ENCODE data around the gene SLC2A13.

SLC2A13 gene

DNA sequence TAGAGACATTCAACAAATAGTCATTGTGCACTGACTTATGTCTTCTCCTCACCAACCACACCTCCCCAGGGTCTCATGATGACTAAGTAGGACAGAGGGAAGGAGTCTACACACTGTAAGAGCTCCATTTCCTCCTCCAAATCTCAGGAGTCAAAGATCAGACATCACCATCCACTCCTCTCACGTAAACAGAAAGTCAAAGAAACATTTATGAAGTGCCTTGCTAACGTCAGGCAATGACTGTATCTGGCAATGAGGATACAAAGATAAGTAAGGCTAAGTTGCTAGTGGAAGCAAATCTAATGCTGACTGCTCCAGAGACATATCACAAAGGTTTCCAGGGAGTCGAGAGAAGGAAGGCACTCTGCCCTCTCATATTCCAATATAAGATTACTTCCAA is 88.9 kb downstream of the SLC2A13 start:
- WGBS, 2 experiments (ENCODE audit: insufficient coverage in 2 of 2): 67 to 80% methylated on average over 1 to 2 of the region's 3 CpGs
- H3K9me3 ChIP-seq (ENCODE audit: control insufficient read depth, low read length): no peaks in the 10 kb centered on the region
- peaks cover 9% of the 10 kb centered on the region for H3K4me1 ChIP-seq (ENCODE audit: control insufficient read depth, insufficient read depth, low read length, poor library complexity, severe bottlenecking)
- H3K4me3 ChIP-seq (ENCODE audit: extremely low read depth, insufficient read depth, low read length, poor library complexity, severe bottlenecking): no peak overlapping the region
- no peaks in the 10 kb centered on the region for H3K36me3 ChIP-seq (ENCODE audit: control insufficient read depth, insufficient read depth, low read length)
- peak overlapping the region; percentile 75 for H3K27ac ChIP-seq (ENCODE audit: low read depth, low read length, severe bottlenecking)

DNA sequence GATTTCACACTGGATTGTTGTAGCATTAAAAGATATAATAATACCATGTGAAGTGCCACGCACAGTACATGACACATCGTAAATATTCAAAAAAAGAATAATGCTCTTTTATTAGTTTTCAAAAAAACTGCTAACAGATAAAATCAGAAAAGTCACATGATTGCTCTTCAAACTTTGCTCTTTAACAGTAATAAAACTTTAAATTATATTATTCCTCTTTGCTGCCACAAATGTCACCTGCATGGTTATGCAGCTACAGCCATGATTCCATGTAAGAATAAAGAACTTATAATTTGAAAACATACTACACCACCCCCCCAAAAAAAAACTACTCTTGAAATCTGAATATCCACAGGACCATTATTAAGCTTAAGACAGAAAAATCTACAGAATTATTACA is 90.0 kb downstream of the SLC2A13 start:
- no CpG with 5 or more reads among the region's 2 CpGs for WGBS, 2 experiments (ENCODE audit: insufficient coverage in 2 of 2)
- no peak overlapping the region for H3K27ac ChIP-seq (ENCODE audit: low read depth, low read length, severe bottlenecking)
- H3K4me3 ChIP-seq (ENCODE audit: extremely low read depth, insufficient read depth, low read length, poor library complexity, severe bottlenecking): no peak overlapping the region
- H3K36me3 ChIP-seq (ENCODE audit: control insufficient read depth, insufficient read depth, low read length): no peaks in the 10 kb centered on the region
- no peaks in the 10 kb centered on the region for H3K9me3 ChIP-seq (ENCODE audit: control insufficient read depth, low read length)
- peaks cover 14% of the 10 kb centered on the region for H3K4me1 ChIP-seq (ENCODE audit: control insufficient read depth, insufficient read depth, low read length, poor library complexity, severe bottlenecking)

DNA sequence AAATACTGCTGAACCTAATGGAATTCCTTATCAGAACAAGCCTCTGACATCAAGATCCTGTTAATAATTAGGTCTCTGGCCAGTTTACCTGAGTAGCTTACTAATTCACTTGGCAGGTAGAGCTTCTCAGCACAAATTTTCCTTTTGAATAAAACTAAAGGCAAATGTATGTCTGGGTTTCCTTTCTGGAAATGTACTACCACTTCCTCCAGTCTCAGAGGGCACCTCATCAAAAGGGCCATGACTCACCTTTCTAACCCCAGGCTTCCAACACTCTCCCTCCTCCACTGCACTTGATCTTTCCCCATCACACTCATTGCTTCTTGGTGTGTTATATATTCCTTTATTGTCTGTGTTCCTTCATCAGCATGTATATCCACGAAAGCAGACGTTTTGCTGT is 90.5 kb downstream of the SLC2A13 start:
- no peaks in the 10 kb centered on the region for H3K36me3 ChIP-seq (ENCODE audit: control insufficient read depth, insufficient read depth, low read length)
- H3K27ac ChIP-seq (ENCODE audit: low read depth, low read length, severe bottlenecking): no peak overlapping the region
- H3K9me3 ChIP-seq (ENCODE audit: control insufficient read depth, low read length): no peaks in the 10 kb centered on the region
- H3K4me3 ChIP-seq (ENCODE audit: extremely low read depth, insufficient read depth, low read length, poor library complexity, severe bottlenecking): no peak overlapping the region
- H3K4me1 ChIP-seq (ENCODE audit: control insufficient read depth, insufficient read depth, low read length, poor library complexity, severe bottlenecking): peaks cover 14% of the 10 kb centered on the region
- WGBS, 2 experiments (ENCODE audit: insufficient coverage in 2 of 2): 83% methylated on average over 2 of the region's 2 CpGs; no CpG with 5 or more reads in 1 of the 2 experiments

DNA sequence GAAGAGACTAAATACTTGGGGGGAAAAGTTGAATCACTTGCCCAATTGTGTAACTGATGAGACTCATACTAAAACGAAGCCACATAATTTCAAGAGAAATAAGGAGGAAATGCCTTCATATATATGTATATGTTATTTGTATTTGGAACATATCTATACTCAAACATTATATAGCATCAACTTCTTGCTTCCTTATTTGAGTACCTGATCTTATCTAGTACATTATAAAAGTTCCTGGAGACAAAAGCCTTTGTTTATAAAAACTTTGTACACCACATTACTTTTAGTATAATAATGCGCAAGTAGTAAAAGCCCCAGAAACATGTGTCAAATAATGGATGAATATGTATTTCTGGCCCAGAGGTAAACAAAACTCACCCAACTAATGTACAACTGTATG is 92.0 kb downstream of the SLC2A13 start:
- Histone ChIP-seq H3K36me3 (ENCODE audit: control insufficient read depth, insufficient read depth, low read length) (no peaks in the 10 kb centered on the region), H3K27ac (ENCODE audit: low read depth, low read length, severe bottlenecking) (no peak overlapping the region), H3K4me3 (ENCODE audit: extremely low read depth, insufficient read depth, low read length, poor library complexity, severe bottlenecking) (no peak overlapping the region), H3K4me1 (ENCODE audit: control insufficient read depth, insufficient read depth, low read length, poor library complexity, severe bottlenecking) (peaks cover 14% of the 10 kb centered on the region), H3K9me3 (ENCODE audit: control insufficient read depth, low read length) (no peaks in the 10 kb centered on the region)
- WGBS, 2 experiments (ENCODE audit: insufficient coverage in 2 of 2): no CpG with 5 or more reads among the region's 2 CpGs

DNA sequence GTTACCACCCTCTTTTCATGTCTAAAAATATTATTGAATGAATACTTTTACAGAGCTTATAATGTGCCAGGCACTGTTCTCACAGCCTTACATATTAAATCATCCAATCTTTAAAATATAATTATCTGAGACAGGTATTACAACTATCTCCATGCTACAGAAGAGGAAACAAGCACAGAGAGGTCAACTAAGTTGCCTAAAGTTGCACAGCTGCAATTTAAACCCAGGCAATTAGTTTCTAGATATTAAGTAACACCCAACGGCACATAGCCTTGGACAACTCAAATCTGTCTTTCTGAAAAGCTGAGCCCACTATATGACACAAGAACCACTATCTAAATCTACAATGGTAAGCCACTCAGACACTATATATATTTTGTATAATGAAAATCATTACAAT is 92.6 kb downstream of the SLC2A13 start:
- WGBS, 2 experiments (ENCODE audit: insufficient coverage in 2 of 2): 80% methylated on average over 1 of the region's 1 CpG; no CpG with 5 or more reads in 1 of the 2 experiments
- Histone ChIP-seq H3K4me1 (ENCODE audit: control insufficient read depth, insufficient read depth, low read length, poor library complexity, severe bottlenecking) (peaks cover 14% of the 10 kb centered on the region), H3K27ac (ENCODE audit: low read depth, low read length, severe bottlenecking) (no peak overlapping the region), H3K9me3 (ENCODE audit: control insufficient read depth, low read length) (no peaks in the 10 kb centered on the region), H3K4me3 (ENCODE audit: extremely low read depth, insufficient read depth, low read length, poor library complexity, severe bottlenecking) (no peak overlapping the region), H3K36me3 (ENCODE audit: control insufficient read depth, insufficient read depth, low read length) (no peaks in the 10 kb centered on the region)

DNA sequence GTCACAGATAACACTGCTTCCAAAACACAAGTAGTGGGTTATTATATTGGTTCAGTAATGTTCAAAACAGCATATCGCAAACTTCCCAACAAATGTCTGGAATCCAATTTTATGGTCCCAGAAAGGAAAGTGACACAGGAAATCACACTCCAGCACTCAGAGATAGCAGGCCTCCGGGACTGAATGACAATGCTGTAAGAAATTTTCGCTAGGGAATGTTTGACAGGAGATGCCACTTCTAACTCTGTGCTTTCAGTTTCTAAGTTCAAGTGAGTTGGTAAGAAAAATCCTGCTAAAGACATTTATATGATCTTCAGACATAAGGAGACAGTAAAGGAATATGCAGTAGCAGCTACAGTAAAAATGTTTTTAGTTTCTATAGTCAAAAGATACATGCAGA is 93.2 kb downstream of the SLC2A13 start:
- WGBS, 2 experiments (ENCODE audit: insufficient coverage in 2 of 2): 46% methylated on average over 2 of the region's 3 CpGs; no CpG with 5 or more reads in 1 of the 2 experiments
- H3K27ac ChIP-seq (ENCODE audit: low read depth, low read length, severe bottlenecking): no peak overlapping the region
- no peaks in the 10 kb centered on the region for H3K36me3 ChIP-seq (ENCODE audit: control insufficient read depth, insufficient read depth, low read length)
- H3K4me3 ChIP-seq (ENCODE audit: extremely low read depth, insufficient read depth, low read length, poor library complexity, severe bottlenecking): no peak overlapping the region
- no peaks in the 10 kb centered on the region for H3K9me3 ChIP-seq (ENCODE audit: control insufficient read depth, low read length)
- H3K4me1 ChIP-seq (ENCODE audit: control insufficient read depth, insufficient read depth, low read length, poor library complexity, severe bottlenecking): peaks cover 14% of the 10 kb centered on the region

DNA sequence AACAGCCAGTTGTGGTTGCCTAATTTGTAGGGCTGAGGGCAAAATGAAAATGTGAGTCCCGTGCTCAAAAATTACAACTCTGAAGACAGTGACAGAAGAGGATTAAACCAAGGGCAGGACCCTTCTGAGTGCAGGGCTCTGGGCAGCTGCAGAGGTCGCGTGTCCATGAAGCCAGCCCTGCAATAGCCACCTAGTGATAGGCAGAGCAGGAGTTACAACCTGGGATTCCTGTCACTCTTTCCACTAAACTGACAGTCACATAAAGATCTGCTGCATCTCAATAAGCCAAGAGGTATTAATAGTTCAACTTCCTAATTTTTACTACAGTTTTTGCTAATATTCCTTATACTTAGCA is 94.1 kb downstream of the SLC2A13 start:
- H3K9me3 ChIP-seq (ENCODE audit: control insufficient read depth, low read length): no peaks in the 10 kb centered on the region
- 69 to 94% methylated on average over 3 of the region's 3 CpGs for WGBS, 2 experiments (ENCODE audit: insufficient coverage in 2 of 2)
- peaks cover 14% of the 10 kb centered on the region for H3K4me1 ChIP-seq (ENCODE audit: control insufficient read depth, insufficient read depth, low read length, poor library complexity, severe bottlenecking)
- no peaks in the 10 kb centered on the region for H3K36me3 ChIP-seq (ENCODE audit: control insufficient read depth, insufficient read depth, low read length)
- H3K27ac ChIP-seq (ENCODE audit: low read depth, low read length, severe bottlenecking): no peak overlapping the region
- H3K4me3 ChIP-seq (ENCODE audit: extremely low read depth, insufficient read depth, low read length, poor library complexity, severe bottlenecking): no peak overlapping the region

DNA sequence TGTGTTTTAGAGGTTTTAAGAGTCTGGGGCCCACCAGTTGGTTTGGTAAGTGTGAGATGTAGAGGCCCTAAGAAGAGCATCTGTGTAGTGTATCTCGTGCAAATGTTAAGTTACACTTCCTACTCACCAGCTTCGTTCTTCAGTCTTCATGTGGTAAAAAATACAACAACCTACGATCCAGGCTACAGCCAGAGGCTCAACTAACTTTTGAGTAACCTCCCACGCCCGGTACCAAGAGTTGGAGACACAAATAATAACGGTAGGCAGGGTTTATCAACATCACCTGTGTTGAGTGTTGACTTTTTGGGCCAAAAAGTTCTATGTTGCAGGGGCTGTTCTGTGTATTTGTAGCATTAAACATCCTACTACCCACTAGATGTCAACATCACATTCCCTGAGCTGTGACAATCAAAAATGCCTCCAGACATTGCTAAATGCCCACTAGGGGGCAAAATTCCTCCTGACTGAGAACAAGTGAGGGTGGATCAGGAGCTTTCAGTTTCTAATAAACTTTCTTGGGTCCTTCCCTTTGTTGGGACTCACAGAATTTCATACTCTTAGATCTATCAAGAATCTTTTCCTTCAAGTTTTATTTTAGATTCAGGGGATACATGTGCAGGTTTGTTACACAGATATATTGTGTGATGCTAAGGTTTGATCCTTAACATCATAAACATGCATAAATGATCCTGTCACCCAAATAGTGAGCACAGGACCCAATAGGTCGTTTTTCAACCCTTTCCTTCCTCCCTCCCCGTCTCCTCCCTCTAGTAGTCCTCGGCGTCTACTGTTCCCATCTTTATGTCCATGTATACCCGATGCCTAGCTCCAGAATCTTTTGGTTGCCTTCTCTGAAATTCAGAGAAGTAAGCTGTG is 94.7 kb downstream of the SLC2A13 start:
- H3K4me3 ChIP-seq (ENCODE audit: extremely low read depth, insufficient read depth, low read length, poor library complexity, severe bottlenecking): no peak overlapping the region
- no peak overlapping the region for H3K27ac ChIP-seq (ENCODE audit: low read depth, low read length, severe bottlenecking)
- WGBS, 2 experiments (ENCODE audit: insufficient coverage in 2 of 2): 55 to 80% methylated on average over 4 to 8 of the region's 11 CpGs
- no peaks in the 10 kb centered on the region for H3K9me3 ChIP-seq (ENCODE audit: control insufficient read depth, low read length)
- H3K36me3 ChIP-seq (ENCODE audit: control insufficient read depth, insufficient read depth, low read length): no peaks in the 10 kb centered on the region
- H3K4me1 ChIP-seq (ENCODE audit: control insufficient read depth, insufficient read depth, low read length, poor library complexity, severe bottlenecking): peaks cover 14% of the 10 kb centered on the region

DNA sequence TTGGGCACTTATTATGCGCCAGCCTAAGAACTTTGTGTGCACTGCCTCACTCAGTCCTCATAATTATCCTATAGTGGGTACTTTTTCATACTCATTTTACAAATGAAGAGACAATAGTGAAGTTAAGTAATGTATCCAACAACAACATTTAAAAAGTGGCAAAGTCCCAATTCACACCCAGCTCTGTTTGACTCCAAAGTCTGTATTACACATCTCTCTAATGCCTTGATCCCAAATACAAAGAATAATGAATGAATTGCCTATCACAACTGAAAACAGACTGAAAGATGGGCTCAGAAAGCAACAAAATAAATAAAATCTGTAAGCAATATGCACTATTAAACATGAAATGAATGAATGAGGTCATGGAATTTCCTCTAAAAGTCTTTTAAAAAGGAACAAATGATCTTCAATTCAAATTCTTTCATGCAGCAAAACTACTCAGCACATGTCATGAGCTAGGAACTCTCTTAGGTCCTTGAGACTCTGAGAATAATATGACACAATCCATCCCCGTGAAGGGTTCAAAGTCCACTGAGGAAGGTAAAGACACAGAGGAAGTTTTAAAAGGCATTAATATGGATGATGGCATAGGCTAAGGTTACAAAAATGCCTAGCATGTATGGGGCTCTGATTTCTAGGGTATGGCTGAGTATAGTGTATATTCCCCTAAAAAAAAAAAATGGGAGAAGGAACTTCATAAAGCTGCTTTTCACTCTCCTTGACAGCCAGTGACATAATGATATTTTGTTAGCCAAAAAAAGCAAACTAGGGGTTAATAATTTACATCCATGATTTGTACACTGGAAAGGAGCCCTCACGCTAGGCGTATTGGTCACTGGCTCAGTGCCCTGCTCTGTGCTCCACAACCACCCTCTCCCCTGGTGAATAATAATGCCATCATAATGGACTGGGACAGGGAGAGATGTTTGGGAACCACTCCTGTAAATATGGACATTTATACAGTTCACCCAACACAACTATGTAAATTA is 103.4 kb downstream of the SLC2A13 start:
- no peak overlapping the region for H3K4me3 ChIP-seq (ENCODE audit: extremely low read depth, insufficient read depth, low read length, poor library complexity, severe bottlenecking)
- H3K27ac ChIP-seq (ENCODE audit: low read depth, low read length, severe bottlenecking): no peak overlapping the region
- H3K9me3 ChIP-seq (ENCODE audit: control insufficient read depth, low read length): peaks cover 17% of the 10 kb centered on the region
- 90 to 100% methylated on average over 2 to 4 of the region's 4 CpGs for WGBS, 2 experiments (ENCODE audit: insufficient coverage in 2 of 2)
- H3K36me3 ChIP-seq (ENCODE audit: control insufficient read depth, insufficient read depth, low read length): no peaks in the 10 kb centered on the region
- H3K4me1 ChIP-seq (ENCODE audit: control insufficient read depth, insufficient read depth, low read length, poor library complexity, severe bottlenecking): no peaks in the 10 kb centered on the region

DNA sequence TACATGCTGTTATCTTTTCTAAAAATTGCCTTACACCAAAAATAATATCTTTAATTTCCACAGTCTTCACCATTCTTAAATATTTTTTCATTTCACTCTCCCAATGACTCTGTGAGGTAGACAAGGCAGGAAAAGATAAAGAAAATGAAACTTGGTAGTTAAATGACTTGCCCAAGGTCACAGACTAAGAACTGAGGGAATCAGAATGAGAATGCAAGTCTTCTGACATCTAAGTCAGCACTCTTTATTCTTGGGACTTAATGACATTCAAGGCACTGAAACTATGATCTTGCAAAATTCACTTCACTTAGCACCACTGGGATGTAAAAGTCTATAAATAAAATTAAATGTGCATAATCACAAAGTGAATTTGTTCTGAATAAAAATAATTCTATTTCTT is 104.5 kb downstream of the SLC2A13 start:
- H3K27ac ChIP-seq (ENCODE audit: low read depth, low read length, severe bottlenecking): no peak overlapping the region
- no peaks in the 10 kb centered on the region for H3K36me3 ChIP-seq (ENCODE audit: control insufficient read depth, insufficient read depth, low read length)
- peaks cover 17% of the 10 kb centered on the region for H3K9me3 ChIP-seq (ENCODE audit: control insufficient read depth, low read length)
- no peaks in the 10 kb centered on the region for H3K4me1 ChIP-seq (ENCODE audit: control insufficient read depth, insufficient read depth, low read length, poor library complexity, severe bottlenecking)
- no peak overlapping the region for H3K4me3 ChIP-seq (ENCODE audit: extremely low read depth, insufficient read depth, low read length, poor library complexity, severe bottlenecking)
